Neural progenitor cell (in vitro differentiated cells): ENCODE data around the gene RBM22. TPM values are rescaled to one million over a fixed set of nuclear protein-coding genes. Genes with fewer than 3 reads are reported as not detected.

Experiments
- DNase-seq: peaks from one replicate; pipeline ENCODE4 v3.0.0-alpha.2; 2016; ENCODE audit warnings: low spot score
- H2AFZ ChIP-seq: fragments of 200-600 bp; sonication (generic); replicated peaks from 2 replicates; pipeline ENCODE4 v1.6.1; 2016; ENCODE audit warnings: antibody characterized with exemption
- H3F3A ChIP-seq: fragments of 200-600 bp; sonication (generic); 2 replicates; pipeline ENCODE4 v1.6.1; 2016; ENCODE audit warnings: antibody characterized with exemption, low read depth
- H3K27ac ChIP-seq: fragments of 200-600 bp; sonication (generic); 2 replicates; pipeline ENCODE4 v1.5.1; 2016; ENCODE audit warnings: mild to moderate bottlenecking
- H3K27me3 ChIP-seq: fragments of 200-600 bp; sonication (generic); 2 replicates; pipeline ENCODE4 v1.6.1; 2016; ENCODE audit warnings: mild to moderate bottlenecking, moderate library complexity
- H3K36me3 ChIP-seq: fragments of 200-600 bp; sonication (generic); 2 replicates; pipeline ENCODE4 v1.5.1; 2016
- H3K4me1 ChIP-seq: fragments of 200-600 bp; sonication (generic); 2 replicates; pipeline ENCODE4 v1.6.1; 2016; ENCODE audit warnings: mixed run types
- H3K4me2 ChIP-seq: fragments of 200-600 bp; sonication (generic); 2 replicates; pipeline ENCODE4 v1.6.1; 2016
- H3K4me3 ChIP-seq: fragments of 200-600 bp; sonication (generic); 2 replicates; pipeline ENCODE4 v1.5.1; 2016
- H3K79me2 ChIP-seq: fragments of 200-600 bp; sonication (generic); 2 replicates; pipeline ENCODE4 v1.6.1; 2016; ENCODE audit warnings: low read depth
- H3K9ac ChIP-seq: fragments of 200-600 bp; sonication (generic); 2 replicates; pipeline ENCODE4 v1.6.1; 2016
- H3K9me3 ChIP-seq: fragments of 200-600 bp; sonication (generic); 2 replicates; pipeline ENCODE4 v1.5.1; 2016; ENCODE audit warnings: low read depth
- H4K20me1 ChIP-seq: fragments of 200-600 bp; sonication (generic); 2 replicates; pipeline ENCODE4 v1.6.1; 2016; ENCODE audit warnings: low read depth
- H3K27ac Mint-ChIP-seq: 3 replicates; pipeline ENCODE4 v1.8.0; 2021; ENCODE audit warnings: mixed read lengths
- H3K27me3 Mint-ChIP-seq: 2 replicates; pipeline ENCODE4 v1.8.0; 2022; ENCODE audit warnings: low read depth, mild to moderate bottlenecking, inconsistent platforms, moderate library complexity, mixed read lengths; ENCODE audit not compliant: insufficient read depth
- H3K36me3 Mint-ChIP-seq: 3 replicates; pipeline ENCODE4 v1.8.0; 2021; ENCODE audit warnings: mixed read lengths
- H3K4me1 Mint-ChIP-seq: 3 replicates; pipeline ENCODE4 v1.8.0; 2021; ENCODE audit warnings: mixed read lengths
- H3K4me3 Mint-ChIP-seq: 3 replicates; pipeline ENCODE4 v1.8.0; 2021; ENCODE audit warnings: mild to moderate bottlenecking, moderate library complexity, mixed read lengths
- H3K9me3 Mint-ChIP-seq: 3 replicates; pipeline ENCODE4 v1.8.0; 2020; ENCODE audit warnings: mixed read lengths
- EZH2 ChIP-seq: fragments of 200-600 bp; sonication (generic); IDR thresholded peaks from 2 replicates; pipeline ENCODE4 v1.6.1; 2017; ENCODE audit warnings: antibody characterized with exemption, mild to moderate bottlenecking, moderate library complexity
- EZH2phosphoT487 ChIP-seq: fragments of 200-600 bp; sonication (generic); IDR thresholded peaks from 2 replicates; pipeline ENCODE4 v1.6.1; 2017; ENCODE audit warnings: antibody characterized with exemption
- total RNA-seq: library from RNA; depleted of rRNA; stranded (reverse); fragments of >200 nt; gene quantifications from 2 replicates; pipeline ENCODE4 v1.2.3, GENCODE V29; 2015; ENCODE audit warnings: low replicate concordance
- TF ChIP-seq, protein P1 (sequence below): fragments of 200-600 bp; sonication (generic); IDR thresholded peaks from 2 replicates; pipeline ENCODE4 v1.5.1; 2017; ENCODE audit warnings: antibody characterized with exemption, mild to moderate bottlenecking

Gene RBM22
- total RNA-seq, 1 donor from 2014 or later: 52.4 TPM

DNA sequence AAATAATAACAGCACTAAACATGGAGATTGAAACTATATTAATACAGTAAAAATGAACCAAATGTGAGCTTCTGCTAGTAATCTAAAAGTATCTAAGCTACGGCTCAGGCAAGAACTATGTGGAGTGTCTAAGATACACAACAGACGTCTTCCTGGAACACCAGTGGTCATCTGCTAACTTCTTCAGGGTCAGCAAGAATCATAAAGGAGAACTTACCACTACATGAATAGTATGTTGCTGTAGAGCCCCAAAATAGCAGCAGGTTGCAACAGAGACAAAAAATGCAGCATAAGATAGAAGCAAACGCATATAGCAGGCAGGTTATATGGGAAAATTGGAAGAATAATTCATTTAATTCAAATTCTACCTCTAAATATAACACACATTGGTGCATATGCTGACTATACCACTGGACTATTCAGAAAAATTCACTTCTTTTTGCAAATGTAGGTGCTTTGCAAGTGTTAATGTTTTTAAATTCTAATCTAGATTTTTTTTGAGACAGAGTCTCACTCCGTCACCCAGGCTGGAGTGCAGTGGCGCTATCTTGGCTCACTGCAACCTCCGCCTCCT, 30.9 kb upstream of the RBM22 start:
- H2AFZ ChIP-seq: no peak overlapping the region
- Mint-ChIP-seq H3K4me1 (no peaks in the 10 kb centered on the region), H3K4me3 (no peak overlapping the region), H3K9me3 (peaks cover 4% of the 10 kb centered on the region), H3K36me3 (peaks cover 39% of the 10 kb centered on the region), H3K27me3 (peaks cover 2% of the 10 kb centered on the region), H3K27ac (no peak overlapping the region)
- no peak overlapping the region for H3K9ac ChIP-seq
- H3K27me3 ChIP-seq: no peaks in the 10 kb centered on the region
- no peak for DNase-seq
- H3K79me2 ChIP-seq: peaks cover 17% of the 10 kb centered on the region
- TF ChIP-seq EZH2 (no peak), EZH2phosphoT487 (no peak)
- TF ChIP-seq, protein P1, sequence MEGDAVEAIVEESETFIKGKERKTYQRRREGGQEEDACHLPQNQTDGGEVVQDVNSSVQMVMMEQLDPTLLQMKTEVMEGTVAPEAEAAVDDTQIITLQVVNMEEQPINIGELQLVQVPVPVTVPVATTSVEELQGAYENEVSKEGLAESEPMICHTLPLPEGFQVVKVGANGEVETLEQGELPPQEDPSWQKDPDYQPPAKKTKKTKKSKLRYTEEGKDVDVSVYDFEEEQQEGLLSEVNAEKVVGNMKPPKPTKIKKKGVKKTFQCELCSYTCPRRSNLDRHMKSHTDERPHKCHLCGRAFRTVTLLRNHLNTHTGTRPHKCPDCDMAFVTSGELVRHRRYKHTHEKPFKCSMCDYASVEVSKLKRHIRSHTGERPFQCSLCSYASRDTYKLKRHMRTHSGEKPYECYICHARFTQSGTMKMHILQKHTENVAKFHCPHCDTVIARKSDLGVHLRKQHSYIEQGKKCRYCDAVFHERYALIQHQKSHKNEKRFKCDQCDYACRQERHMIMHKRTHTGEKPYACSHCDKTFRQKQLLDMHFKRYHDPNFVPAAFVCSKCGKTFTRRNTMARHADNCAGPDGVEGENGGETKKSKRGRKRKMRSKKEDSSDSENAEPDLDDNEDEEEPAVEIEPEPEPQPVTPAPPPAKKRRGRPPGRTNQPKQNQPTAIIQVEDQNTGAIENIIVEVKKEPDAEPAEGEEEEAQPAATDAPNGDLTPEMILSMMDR: no peak
- H3F3A ChIP-seq: peaks cover 3% of the 10 kb centered on the region
- H3K36me3 ChIP-seq: peaks cover 22% of the 10 kb centered on the region
- H3K4me2 ChIP-seq: no peak overlapping the region
- H3K4me1 ChIP-seq: no peaks in the 10 kb centered on the region
- no peak overlapping the region for H3K4me3 ChIP-seq
- no peaks in the 10 kb centered on the region for H4K20me1 ChIP-seq
- no peaks in the 10 kb centered on the region for H3K9me3 ChIP-seq
- H3K27ac ChIP-seq: no peak overlapping the region

GRCh38 chr5:150729859-150730258, 29.0 kb upstream of the RBM22 start:
- H4K20me1 ChIP-seq: no peaks in the 10 kb centered on the region
- H3K27me3 ChIP-seq: no peaks in the 10 kb centered on the region
- DNase-seq: no peak
- no peaks in the 10 kb centered on the region for H3K79me2 ChIP-seq
- H3K4me3 Mint-ChIP-seq: no peak overlapping the region
- TF ChIP-seq EZH2phosphoT487 (no peak), EZH2 (no peak)
- TF ChIP-seq, protein P1: no peak
- no peak overlapping the region for H2AFZ ChIP-seq
- no peak overlapping the region for H3K9ac ChIP-seq
- no peaks in the 10 kb centered on the region for H3K27me3 Mint-ChIP-seq
- H3K4me3 ChIP-seq: no peak overlapping the region
- H3K4me1 ChIP-seq: no peaks in the 10 kb centered on the region
- no peaks in the 10 kb centered on the region for H3K9me3 Mint-ChIP-seq
- H3K27ac ChIP-seq: no peak overlapping the region
- no peak overlapping the region for H3K4me2 ChIP-seq
- H3K36me3 ChIP-seq: peaks cover 36% of the 10 kb centered on the region
- peaks cover 3% of the 10 kb centered on the region for H3F3A ChIP-seq
- H3K36me3 Mint-ChIP-seq: peaks cover 25% of the 10 kb centered on the region
- H3K9me3 ChIP-seq: no peaks in the 10 kb centered on the region
- H3K4me1 Mint-ChIP-seq: no peaks in the 10 kb centered on the region
- no peak overlapping the region for H3K27ac Mint-ChIP-seq

GRCh38 chr5:150723845-150724244, 23.0 kb upstream of the RBM22 start:
- Mint-ChIP-seq H3K4me1 (no peaks in the 10 kb centered on the region), H3K27me3 (no peaks in the 10 kb centered on the region), H3K27ac (no peak overlapping the region), H3K36me3 (peaks cover 20% of the 10 kb centered on the region), H3K9me3 (no peaks in the 10 kb centered on the region), H3K4me3 (no peak overlapping the region)
- H3K4me1 ChIP-seq: no peaks in the 10 kb centered on the region
- H3K9ac ChIP-seq: no peak overlapping the region
- no peak overlapping the region for H3K4me3 ChIP-seq
- H3K79me2 ChIP-seq: no peaks in the 10 kb centered on the region
- no peaks in the 10 kb centered on the region for H3K9me3 ChIP-seq
- peaks cover 3% of the 10 kb centered on the region for H3F3A ChIP-seq
- H3K36me3 ChIP-seq: peaks cover 38% of the 10 kb centered on the region
- no peaks in the 10 kb centered on the region for H3K27me3 ChIP-seq
- H3K4me2 ChIP-seq: no peak overlapping the region
- no peak for DNase-seq
- H2AFZ ChIP-seq: no peak overlapping the region
- no peak for TF ChIP-seq EZH2
- TF ChIP-seq, protein P1: no peak
- no peak for TF ChIP-seq EZH2phosphoT487
- H3K27ac ChIP-seq: no peak overlapping the region
- H4K20me1 ChIP-seq: no peaks in the 10 kb centered on the region
